Large intestine (tissue), 3 donors: Measurements from ENCODE around the gene RDH5. TPM values are rescaled to one million over a fixed set of nuclear protein-coding genes. Genes with fewer than 3 reads are reported as not detected.

Experiments used
- DNase-seq, 2 donors: peaks; one replicate each; pipeline versions ENCODE4 v3.0.0 to v3.0.0-alpha.2; 2013
- H3K27ac ChIP-seq: one replicate; pipeline ENCODE4 v1.5.1; 2013; ENCODE audit warnings: low read length
- H3K27me3 ChIP-seq: 2 replicates; pipeline ENCODE4 v1.6.1; 2013; ENCODE audit warnings: low read length; ENCODE audit not compliant: control insufficient read depth, insufficient read depth
- H3K36me3 ChIP-seq: 2 replicates; pipeline ENCODE4 v1.6.1; 2013; ENCODE audit warnings: low read length; ENCODE audit not compliant: control insufficient read depth, insufficient read depth
- H3K4me1 ChIP-seq: one replicate; pipeline ENCODE4 v1.6.1; 2013; ENCODE audit warnings: low read length; ENCODE audit not compliant: control insufficient read depth, insufficient read depth
- H3K4me3 ChIP-seq: one replicate; pipeline ENCODE4 v1.5.1; 2013; ENCODE audit warnings: low read length
- H3K9me3 ChIP-seq: one replicate; pipeline ENCODE4 v1.6.1; 2013; ENCODE audit warnings: mild to moderate bottlenecking, low read depth, low read length, moderate library complexity; ENCODE audit not compliant: control insufficient read depth
- WGBS: methylation state at CpG from one replicate; pipeline ENCODE4 v1.1.5; 2013; ENCODE audit warnings: low lambda C conversion rate; ENCODE audit not compliant: insufficient coverage; 5-methylcytosine and 5-hydroxymethylcytosine counted together
- polyA plus RNA-seq: library from polyadenylated mRNA; unstranded; fragments of 120-200 nt; gene quantifications from one replicate; pipeline ENCODE4 v1.2.1, GENCODE V29; 2013

The RDH5 gene
- polyA plus RNA-seq, 1 donor, result 56.7 TPM

- 81% methylated on average over 3 of the region's 7 CpGs for WGBS
- no peaks in the 10 kb centered on the region for H3K27me3 ChIP-seq
- peaks cover 15% of the 10 kb centered on the region for H3K4me1 ChIP-seq
- peaks cover 28% of the 10 kb centered on the region for H3K36me3 ChIP-seq
- DNase-seq, result no peak
- H3K27ac ChIP-seq, result no peak overlapping the region
- peak overlapping the region; percentile 96 for H3K4me3 ChIP-seq
- H3K9me3 ChIP-seq, result no peaks in the 10 kb centered on the region
Measured at GRCh38 chr12:55683676-55684075, 36.5 kb upstream of the RDH5 start.

GRCh38 chr12:55684761-55685370, 35.3 kb upstream of the RDH5 start:
- Histone ChIP-seq H3K27ac (no peak overlapping the region), H3K9me3 (no peaks in the 10 kb centered on the region), H3K4me1 (peaks cover 15% of the 10 kb centered on the region), H3K27me3 (no peaks in the 10 kb centered on the region), H3K4me3 (no peak overlapping the region), H3K36me3 (peaks cover 28% of the 10 kb centered on the region)
- no peak for DNase-seq
- WGBS, result no CpG with 5 or more reads among the region's 20 CpGs

GRCh38 chr12:55685671-55686070, 34.5 kb upstream of the RDH5 start:
- H3K27me3 ChIP-seq, result no peaks in the 10 kb centered on the region

GRCh38 chr12:55686366-55687010, 33.7 kb upstream of the RDH5 start:
- Histone ChIP-seq H3K27ac (no peak overlapping the region), H3K9me3 (no peaks in the 10 kb centered on the region), H3K27me3 (no peaks in the 10 kb centered on the region), H3K4me3 (no peak overlapping the region), H3K4me1 (peaks cover 7% of the 10 kb centered on the region), H3K36me3 (peaks cover 28% of the 10 kb centered on the region)
- 100% methylated on average over 1 of the region's 9 CpGs for WGBS
- no peak for DNase-seq

More at GRCh38 chr12:55685671-55686070, 34.5 kb upstream of the RDH5 start:
- Histone ChIP-seq H3K4me1 (peaks cover 14% of the 10 kb centered on the region), H3K36me3 (peaks cover 28% of the 10 kb centered on the region), H3K9me3 (no peaks in the 10 kb centered on the region), H3K27ac (no peak overlapping the region), H3K4me3 (no peak overlapping the region)
- no CpG with 5 or more reads among the region's 5 CpGs for WGBS
- DNase-seq, result no peak

GRCh38 chr12:55687746-55688145, 32.4 kb upstream of the RDH5 start:
- Histone ChIP-seq H3K4me3 (no peak overlapping the region), H3K36me3 (peaks cover 28% of the 10 kb centered on the region), H3K27ac (no peak overlapping the region), H3K9me3 (no peaks in the 10 kb centered on the region), H3K27me3 (no peaks in the 10 kb centered on the region), H3K4me1 (peaks cover 7% of the 10 kb centered on the region)
- DNase-seq, result no peak

GRCh38 chr12:55688716-55689655, 31.2 kb upstream of the RDH5 start:
- WGBS, result no CpG with 5 or more reads among the region's 16 CpGs
- peaks cover 26% of the 10 kb centered on the region for H3K36me3 ChIP-seq
- no peak overlapping the region for H3K27ac ChIP-seq
- no peak overlapping the region for H3K4me3 ChIP-seq
- peaks cover 8% of the 10 kb centered on the region for H3K4me1 ChIP-seq
- H3K27me3 ChIP-seq, result no peaks in the 10 kb centered on the region
- no peaks in the 10 kb centered on the region for H3K9me3 ChIP-seq
- DNase-seq, result no peak

- no peak overlapping the region for H3K27ac ChIP-seq
- H3K36me3 ChIP-seq, result peaks cover 3% of the 10 kb centered on the region
- no peaks in the 10 kb centered on the region for H3K9me3 ChIP-seq
- no peak for DNase-seq
- WGBS, result no CpG with 5 or more reads among the region's 12 CpGs
- H3K4me3 ChIP-seq, result no peak overlapping the region
- no peaks in the 10 kb centered on the region for H3K27me3 ChIP-seq
- H3K4me1 ChIP-seq, result peaks cover 28% of the 10 kb centered on the region
Measured at GRCh38 chr12:55692631-55693322, 27.4 kb upstream of the RDH5 start.

- H3K36me3 ChIP-seq, result no peaks in the 10 kb centered on the region
- no peaks in the 10 kb centered on the region for H3K27me3 ChIP-seq
- DNase-seq, result no peak
- no CpG with 5 or more reads among the region's 7 CpGs for WGBS
- no peaks in the 10 kb centered on the region for H3K9me3 ChIP-seq
- no peak overlapping the region for H3K4me3 ChIP-seq
- peaks cover 28% of the 10 kb centered on the region for H3K4me1 ChIP-seq
- no peak overlapping the region for H3K27ac ChIP-seq
Measured at GRCh38 chr12:55693323-55694187, 26.6 kb upstream of the RDH5 start.

GRCh38 chr12:55694188-55694515, 26.0 kb upstream of the RDH5 start:
- Histone ChIP-seq H3K9me3 (no peaks in the 10 kb centered on the region), H3K4me3 (no peak overlapping the region), H3K27ac (no peak overlapping the region), H3K4me1 (peaks cover 30% of the 10 kb centered on the region), H3K27me3 (no peaks in the 10 kb centered on the region), H3K36me3 (no peaks in the 10 kb centered on the region)
- DNase-seq, result no peak
- WGBS, result no CpG with 5 or more reads among the region's 7 CpGs
